PC-3 (cell line): ENCODE results near the gene CYREN. TPM values are rescaled to one million over a fixed set of nuclear protein-coding genes. Genes with fewer than 3 reads are reported as not detected.

ENCODE experiments used
- ATAC-seq: fragments of 200-7000 bp; cut with Tn5 transposase; 2 replicates; pipeline ENCODE4 v1.9.1; 2020; ENCODE audit warnings: mild to moderate bottlenecking, moderate library complexity
- BruUV-seq: library from RNA; stranded (reverse); fragments of 400-500 nt; replicated peaks from 2 replicates; lab custom pipeline; 2021; lab: Mats Ljungman, UMichigan
- CTCF ChIA-PET: fragments of 300-600 bp; sonication (Branson Sonifier 250); formaldehyde crosslinking; loops from one replicate; lab custom pipeline; 2022; ENCODE audit warnings: antibody characterized with exemption; lab: Charles Lee
- POLR2A ChIA-PET: fragments of 300-600 bp; sonication (Branson Sonifier 250); formaldehyde crosslinking; loops from one replicate; lab custom pipeline; 2022; ENCODE audit warnings: antibody characterized with exemption; ENCODE audit not compliant: unreplicated experiment; lab: Charles Lee
- DNase-seq: peaks from one replicate; pipeline ENCODE4 v3.0.0-alpha.2; 2015
- H2AFZ ChIP-seq: fragments of 300-600 bp; sonication (generic); 2 replicates; pipeline ENCODE4 v1.6.0; 2016; ENCODE audit warnings: antibody characterized with exemption, low read length
- H3F3A ChIP-seq: fragments of 300-600 bp; sonication (generic); one replicate; pipeline ENCODE4 v1.6.0; 2017; ENCODE audit warnings: antibody characterized with exemption, low read length, control low read depth, mild to moderate bottlenecking; ENCODE audit not compliant: unreplicated experiment
- H3K27ac ChIP-seq: fragments of 300-600 bp; sonication (generic); 2 replicates; pipeline ENCODE4 v1.5.1; 2016; ENCODE audit warnings: mild to moderate bottlenecking, low read length
- H3K27me3 ChIP-seq: fragments of 300-600 bp; sonication (generic); 2 replicates; pipeline ENCODE4 v1.6.1; 2016; ENCODE audit warnings: low read length, mixed read lengths
- H3K36me3 ChIP-seq: fragments of 300-600 bp; sonication (generic); 2 replicates; pipeline ENCODE4 v1.6.1; 2016; ENCODE audit warnings: low read depth, mixed run types, low read length, mixed read lengths
- H3K4me1 ChIP-seq: fragments of 300-600 bp; sonication (generic); 2 replicates; pipeline ENCODE4 v1.5.1; 2016; ENCODE audit warnings: low read length; ENCODE audit not compliant: insufficient read depth
- H3K4me2 ChIP-seq: fragments of 300-600 bp; sonication (generic); 2 replicates; pipeline ENCODE4 v1.6.0; 2016; ENCODE audit warnings: low read length
- H3K4me3 ChIP-seq: fragments of 300-600 bp; sonication (generic); 2 replicates; pipeline ENCODE4 v1.5.1; 2016; ENCODE audit warnings: mild to moderate bottlenecking, low read length, mixed read lengths
- H3K79me2 ChIP-seq: fragments of 300-600 bp; sonication (generic); 2 replicates; pipeline ENCODE4 v1.6.1; 2017; ENCODE audit warnings: low read length, mixed read lengths
- H3K9ac ChIP-seq: fragments of 300-600 bp; sonication (generic); 2 replicates; pipeline ENCODE4 v1.6.0; 2016; ENCODE audit warnings: mild to moderate bottlenecking, low read length
- H3K9me2 ChIP-seq: fragments of 300-600 bp; sonication (generic); replicated peaks from 2 replicates; pipeline ENCODE4 v1.6.1; 2016; ENCODE audit warnings: mixed run types, low read length, mixed read lengths
- H3K9me3 ChIP-seq: fragments of 300-600 bp; sonication (generic); 2 replicates; pipeline ENCODE4 v1.6.1; 2016; ENCODE audit warnings: low read length, mixed read lengths
- H4K20me1 ChIP-seq: fragments of 300-600 bp; sonication (generic); 2 replicates; pipeline ENCODE4 v1.6.1; 2016; ENCODE audit warnings: low read length, mixed read lengths
- EZH2 ChIP-seq: fragments of 300-600 bp; sonication (generic); IDR thresholded peaks from one replicate; pipeline ENCODE4 v1.6.1; 2017; ENCODE audit warnings: antibody characterized with exemption, mild to moderate bottlenecking, low read length; ENCODE audit not compliant: unreplicated experiment
- EZH2phosphoT487 ChIP-seq: fragments of 300-600 bp; sonication (generic); IDR thresholded peaks from 2 replicates; pipeline ENCODE4 v1.6.1; 2018; ENCODE audit warnings: mild to moderate bottlenecking, antibody characterized with exemption, low read length, borderline replicate concordance
- intact Hi-C: fragments of 100-400 bp; cut with micrococcal nuclease; formaldehyde crosslinking; loops from 2 replicates; pipeline ENCODE4 v1.9.0; 2023
- total RNA-seq: library from RNA; depleted of rRNA; stranded (reverse); fragments of >200 nt; gene quantifications from 2 replicates; pipeline ENCODE4 v1.2.3, GENCODE V29; 2014
- TF ChIP-seq, protein P1 (sequence below): fragments of 300-600 bp; sonication (generic); conservative IDR thresholded peaks from 2 replicates; pipeline ENCODE4 v1.5.1; 2017; ENCODE audit warnings: antibody characterized with exemption, low read depth, mild to moderate bottlenecking, low read length

CYREN gene
- total RNA-seq, 1 experiment from 2014 or later, result 48.2 TPM

DNA sequence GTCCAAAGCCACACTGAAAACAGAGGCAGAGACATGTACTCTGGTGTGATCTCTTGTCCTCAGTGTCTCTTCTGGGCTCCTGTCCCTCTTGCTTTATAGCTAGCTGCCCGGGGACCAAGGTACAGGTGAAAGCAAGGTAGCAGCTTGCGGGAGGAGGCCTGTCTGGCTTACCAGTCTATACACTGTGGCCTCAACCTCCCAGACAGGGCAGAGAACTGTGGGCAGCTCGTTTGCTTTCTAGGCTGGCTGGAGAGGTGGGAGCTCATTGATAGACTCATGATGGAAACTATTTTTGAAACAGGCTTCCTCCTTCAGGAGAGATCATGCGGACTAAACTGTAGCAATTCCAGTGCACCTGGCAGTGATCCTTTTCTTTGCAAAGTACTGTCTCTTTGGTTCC lies 4.6 kb downstream of the CYREN start:
- ATAC-seq, result no peak
- Histone ChIP-seq H3K27ac (no peak overlapping the region), H3K9ac (no peak overlapping the region), H3F3A (no peaks in the 10 kb centered on the region), H3K36me3 (peaks cover 38% of the 10 kb centered on the region), H2AFZ (no peak overlapping the region), H3K9me2 (no peaks in the 10 kb centered on the region), H3K4me2 (no peak overlapping the region), H3K4me3 (no peak overlapping the region), H4K20me1 (no peaks in the 10 kb centered on the region), H3K79me2 (peaks cover 27% of the 10 kb centered on the region), H3K9me3 (no peaks in the 10 kb centered on the region), H3K4me1 (peaks cover 13% of the 10 kb centered on the region), H3K27me3 (no peaks in the 10 kb centered on the region)
- DNase-seq, result no peak
- CTCF ChIA-PET, result interaction anchor here (0.6 kb wide), 1 partner anchor 179 kb away, joined by 3 read pairs; the partner anchor contains the start of gene AGBL3
- POLR2A ChIA-PET, result no interaction called here
- no TSS peak for BruUV-seq
- intact Hi-C loops, result no loop called here
- TF ChIP-seq, protein P1, sequence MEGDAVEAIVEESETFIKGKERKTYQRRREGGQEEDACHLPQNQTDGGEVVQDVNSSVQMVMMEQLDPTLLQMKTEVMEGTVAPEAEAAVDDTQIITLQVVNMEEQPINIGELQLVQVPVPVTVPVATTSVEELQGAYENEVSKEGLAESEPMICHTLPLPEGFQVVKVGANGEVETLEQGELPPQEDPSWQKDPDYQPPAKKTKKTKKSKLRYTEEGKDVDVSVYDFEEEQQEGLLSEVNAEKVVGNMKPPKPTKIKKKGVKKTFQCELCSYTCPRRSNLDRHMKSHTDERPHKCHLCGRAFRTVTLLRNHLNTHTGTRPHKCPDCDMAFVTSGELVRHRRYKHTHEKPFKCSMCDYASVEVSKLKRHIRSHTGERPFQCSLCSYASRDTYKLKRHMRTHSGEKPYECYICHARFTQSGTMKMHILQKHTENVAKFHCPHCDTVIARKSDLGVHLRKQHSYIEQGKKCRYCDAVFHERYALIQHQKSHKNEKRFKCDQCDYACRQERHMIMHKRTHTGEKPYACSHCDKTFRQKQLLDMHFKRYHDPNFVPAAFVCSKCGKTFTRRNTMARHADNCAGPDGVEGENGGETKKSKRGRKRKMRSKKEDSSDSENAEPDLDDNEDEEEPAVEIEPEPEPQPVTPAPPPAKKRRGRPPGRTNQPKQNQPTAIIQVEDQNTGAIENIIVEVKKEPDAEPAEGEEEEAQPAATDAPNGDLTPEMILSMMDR, result no peak
- no peak for TF ChIP-seq EZH2phosphoT487
- TF ChIP-seq EZH2, result no peak

- BruUV-seq, result no TSS peak
- H3K27ac ChIP-seq, result no peak overlapping the region
- ChIA-PET POLR2A (interaction anchor here (0.5 to 0.6 kb wide), 2 partner anchors 40 to 213 kb away, joined by 3 to 5 read pairs; no protein-coding TSS in a partner anchor), CTCF (no interaction called here)
- H3F3A ChIP-seq, result no peaks in the 10 kb centered on the region
- no peak overlapping the region for H2AFZ ChIP-seq
- ATAC-seq (no peak), DNase-seq (no peak)
- H3K79me2 ChIP-seq, result peaks cover 20% of the 10 kb centered on the region
- no peaks in the 10 kb centered on the region for H3K27me3 ChIP-seq
- H3K9ac ChIP-seq, result no peak overlapping the region
- no peak overlapping the region for H3K4me2 ChIP-seq
- TF ChIP-seq EZH2phosphoT487, result no peak
- TF ChIP-seq EZH2, result no peak
- TF ChIP-seq, protein P1, result no peak
- H3K4me3 ChIP-seq, result no peak overlapping the region
- no peaks in the 10 kb centered on the region for H3K9me3 ChIP-seq
- intact Hi-C loops, result no loop called here
- H3K4me1 ChIP-seq, result peaks cover 13% of the 10 kb centered on the region
- H3K9me2 ChIP-seq, result no peaks in the 10 kb centered on the region
- H4K20me1 ChIP-seq, result no peaks in the 10 kb centered on the region
- peaks cover 38% of the 10 kb centered on the region for H3K36me3 ChIP-seq
These were observed 6.0 kb downstream of the CYREN start for GRCh38 chr7:135164357-135165061.

- Histone ChIP-seq H3K27ac (no peak overlapping the region), H3K27me3 (no peaks in the 10 kb centered on the region), H3K9me2 (no peaks in the 10 kb centered on the region), H3K9me3 (no peaks in the 10 kb centered on the region), H3K4me3 (no peak overlapping the region), H3K4me2 (no peak overlapping the region), H3K9ac (no peak overlapping the region), H3K79me2 (peaks cover 2% of the 10 kb centered on the region; the same call in 1 of the 2 replicates), H3K4me1 (no peaks in the 10 kb centered on the region), H3K36me3 (peaks cover 27% of the 10 kb centered on the region), H3F3A (no peaks in the 10 kb centered on the region), H2AFZ (no peak overlapping the region), H4K20me1 (no peaks in the 10 kb centered on the region)
- TF ChIP-seq EZH2 (no peak), EZH2phosphoT487 (no peak)
- TF ChIP-seq, protein P1, result no peak
- no TSS peak for BruUV-seq
- intact Hi-C loops, result no loop called here
- DNase-seq (no peak), ATAC-seq (no peak)
- POLR2A ChIA-PET, result no interaction called here
- CTCF ChIA-PET, result no interaction called here
These were observed 8.0 kb downstream of the CYREN start for GRCh38 chr7:135162382-135163001.
